Stomach (tissue), 4 donors: ENCODE measurements around the gene HNRNPC.

Experiments used
- CTCF ChIP-seq, 7 experiments: fragments of 450-650 bp in 4 of 7; fragments of 200-600 bp in 3 of 7; sonication (generic) in 3 of 7; IDR thresholded peaks; one replicate each; pipeline ENCODE4 v1.5.1; 2016 to 2019; ENCODE audit warnings: antibody characterized with exemption in 7 of 7, control low read depth in 2 of 7, mild to moderate bottlenecking in 1 of 7
- POLR2AphosphoS5 ChIP-seq, 3 donors: sonication (generic); formaldehyde crosslinking; IDR thresholded peaks; one replicate each; pipeline ENCODE4 v1.6.1; 2016; ENCODE audit warnings: antibody characterized with exemption in 3 of 3

DNA sequence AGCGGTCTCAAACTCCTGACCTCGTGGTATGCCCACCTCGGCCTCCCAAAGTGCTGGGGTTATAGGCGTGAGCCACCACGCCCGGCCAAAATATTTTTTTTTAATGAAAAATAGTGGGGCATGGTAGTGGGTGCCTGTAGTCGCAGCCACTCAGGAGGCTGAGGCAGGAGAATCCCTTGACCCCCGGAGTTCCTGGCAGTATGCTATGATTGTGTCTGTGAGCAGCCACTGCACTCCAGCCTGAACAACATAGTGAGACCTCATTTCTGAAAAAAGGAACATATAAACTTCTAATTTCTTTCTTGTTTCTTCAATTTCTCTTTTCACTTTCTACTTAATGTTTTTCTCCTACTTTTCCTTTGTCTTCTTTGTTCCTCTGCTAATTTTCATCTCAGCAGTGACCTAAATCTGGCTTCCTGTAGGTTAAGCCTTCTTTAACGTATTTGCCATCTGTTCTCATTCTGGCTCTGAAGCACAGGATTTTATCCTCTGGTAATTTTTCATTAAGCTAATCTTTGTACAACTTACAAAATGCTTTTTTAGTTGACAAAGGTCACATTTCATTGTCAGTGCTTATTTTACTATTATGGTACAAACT is 6.1 kb upstream of the HNRNPC start:
- TF ChIP-seq CTCF (IDR thresholded peaks at IDR 0.05) (no peak), POLR2AphosphoS5 (IDR thresholded peaks at IDR 0.05) (no peak)
